ENCODE data around the gene ROR2.

The ROR2 gene

GRCh38 chr9:91771864-91772263, 178.2 kb downstream of the ROR2 start:
- TF ChIP-seq CTCF (IDR thresholded peaks at IDR 0.05; ENCODE audit: low read depth, low read length, missing control alignments) = no peak
- no peak overlapping the region for H3K4me3 ChIP-seq (ENCODE audit: low read depth, low read length)
- DNase-seq (ENCODE audit: low read depth) = no peak

GRCh38 chr9:91771027-91771426, 179.0 kb downstream of the ROR2 start:
- DNase-seq (ENCODE audit: low read depth) = no peak
- TF ChIP-seq CTCF (IDR thresholded peaks at IDR 0.05; ENCODE audit: low read depth, low read length, missing control alignments) = peak; percentile 7
- no peak overlapping the region for H3K4me3 ChIP-seq (ENCODE audit: low read depth, low read length)

- no peak overlapping the region for H3K4me3 ChIP-seq (ENCODE audit: low read depth, low read length)
- no peak for DNase-seq (ENCODE audit: low read depth)
- TF ChIP-seq CTCF (IDR thresholded peaks at IDR 0.05; ENCODE audit: low read depth, low read length, missing control alignments) = no peak
Measured at GRCh38 chr9:91770229-91770628, 179.8 kb downstream of the ROR2 start.

- TF ChIP-seq CTCF (IDR thresholded peaks at IDR 0.05; ENCODE audit: low read depth, low read length, missing control alignments) = no peak
- DNase-seq (ENCODE audit: low read depth) = no peak
- H3K4me3 ChIP-seq (ENCODE audit: low read depth, low read length) = no peak overlapping the region
Measured at GRCh38 chr9:91768977-91769916, 180.8 kb downstream of the ROR2 start.

- DNase-seq (ENCODE audit: low read depth) = no peak
- no peak overlapping the region for H3K4me3 ChIP-seq (ENCODE audit: low read depth, low read length)
- TF ChIP-seq CTCF (IDR thresholded peaks at IDR 0.05; ENCODE audit: low read depth, low read length, missing control alignments) = no peak
Measured at GRCh38 chr9:91768507-91768906, 181.5 kb downstream of the ROR2 start.

GRCh38 chr9:91766315-91767069, 183.5 kb downstream of the ROR2 start:
- H3K4me3 ChIP-seq (ENCODE audit: low read depth, low read length) = no peak overlapping the region
- TF ChIP-seq CTCF (IDR thresholded peaks at IDR 0.05; ENCODE audit: low read depth, low read length, missing control alignments) = no peak
- no peak for DNase-seq (ENCODE audit: low read depth)

Measured in GM12864 (cell line).